HG03095 (cell line): ENCODE results near the gene RNF182.
"Not testable (repeated sequence)": the region's sequence is repeated elsewhere in the genome, so short reads cannot be mapped to it uniquely, and the experiment has no call there.

Source experiments
- ATAC-seq: cut with Tn5 transposase; IDR thresholded peaks from one replicate; pipeline ENCODE4 v1.9.1; 2021; ENCODE audit warnings: moderate library complexity; ENCODE audit not compliant: unreplicated experiment

The RNF182 gene

GRCh38 chr6:13916230-13916944 lies 8.4 kb upstream of the RNF182 start:
- ATAC-seq: no peak

GRCh38 chr6:13917141-13917540 lies 7.6 kb upstream of the RNF182 start:
- no peak for ATAC-seq

GRCh38 chr6:13918686-13919250 lies 6.0 kb upstream of the RNF182 start:
- no peak for ATAC-seq

- ATAC-seq: no peak
Measured at GRCh38 chr6:13919861-13920260, 4.9 kb upstream of the RNF182 start.

GRCh38 chr6:13920552-13920951 lies 4.2 kb upstream of the RNF182 start:
- no peak for ATAC-seq

- no peak for ATAC-seq
Measured at GRCh38 chr6:13922750-13923149, 2.0 kb upstream of the RNF182 start.

GRCh38 chr6:13923527-13924145 lies 1.1 kb upstream of the RNF182 start:
- no peak for ATAC-seq

- ATAC-seq: no peak
Measured at GRCh38 chr6:13924146-13924948, 405 bp upstream of the RNF182 start.

GRCh38 chr6:13926378-13926777 lies 1.6 kb downstream of the RNF182 start:
- ATAC-seq: no peak

- ATAC-seq: no peak
Measured at GRCh38 chr6:13927203-13927602, 2.5 kb downstream of the RNF182 start.

GRCh38 chr6:13929196-13929595 lies 4.4 kb downstream of the RNF182 start:
- ATAC-seq: no peak

GRCh38 chr6:13931797-13932402 lies 7.1 kb downstream of the RNF182 start:
- ATAC-seq: no peak

- ATAC-seq: no peak
Measured at GRCh38 chr6:13932785-13933184, 8.0 kb downstream of the RNF182 start.

GRCh38 chr6:13934721-13935120 lies 10.0 kb downstream of the RNF182 start:
- ATAC-seq: no peak

- ATAC-seq: no peak
Measured at GRCh38 chr6:13935190-13935880, 10.6 kb downstream of the RNF182 start.

GRCh38 chr6:13935881-13936261 lies 11.1 kb downstream of the RNF182 start:
- not testable (repeated sequence) for ATAC-seq

- ATAC-seq: no peak
Measured at GRCh38 chr6:13941902-13942301, 17.1 kb downstream of the RNF182 start.

GRCh38 chr6:13943943-13944342 lies 19.2 kb downstream of the RNF182 start:
- no peak for ATAC-seq

- no peak for ATAC-seq
Measured at GRCh38 chr6:13946506-13946905, 21.8 kb downstream of the RNF182 start.

- ATAC-seq: no peak
Measured at GRCh38 chr6:13947611-13948178, 22.9 kb downstream of the RNF182 start.
